ENCODE measurements around the gene GPM6B.

Gene GPM6B

GRCh38 chrX:13760426-13760825 lies 56.5 kb downstream of the GPM6B start:
- TF ChIP-seq, protein P1, sequence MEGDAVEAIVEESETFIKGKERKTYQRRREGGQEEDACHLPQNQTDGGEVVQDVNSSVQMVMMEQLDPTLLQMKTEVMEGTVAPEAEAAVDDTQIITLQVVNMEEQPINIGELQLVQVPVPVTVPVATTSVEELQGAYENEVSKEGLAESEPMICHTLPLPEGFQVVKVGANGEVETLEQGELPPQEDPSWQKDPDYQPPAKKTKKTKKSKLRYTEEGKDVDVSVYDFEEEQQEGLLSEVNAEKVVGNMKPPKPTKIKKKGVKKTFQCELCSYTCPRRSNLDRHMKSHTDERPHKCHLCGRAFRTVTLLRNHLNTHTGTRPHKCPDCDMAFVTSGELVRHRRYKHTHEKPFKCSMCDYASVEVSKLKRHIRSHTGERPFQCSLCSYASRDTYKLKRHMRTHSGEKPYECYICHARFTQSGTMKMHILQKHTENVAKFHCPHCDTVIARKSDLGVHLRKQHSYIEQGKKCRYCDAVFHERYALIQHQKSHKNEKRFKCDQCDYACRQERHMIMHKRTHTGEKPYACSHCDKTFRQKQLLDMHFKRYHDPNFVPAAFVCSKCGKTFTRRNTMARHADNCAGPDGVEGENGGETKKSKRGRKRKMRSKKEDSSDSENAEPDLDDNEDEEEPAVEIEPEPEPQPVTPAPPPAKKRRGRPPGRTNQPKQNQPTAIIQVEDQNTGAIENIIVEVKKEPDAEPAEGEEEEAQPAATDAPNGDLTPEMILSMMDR (IDR thresholded peaks at IDR 0.05), result no peak
- TF ChIP-seq ZFX (IDR thresholded peaks at IDR 0.05; ENCODE audit: borderline replicate concordance), result no peak
- H3K27ac ChIP-seq, result no peak overlapping the region

DNA sequence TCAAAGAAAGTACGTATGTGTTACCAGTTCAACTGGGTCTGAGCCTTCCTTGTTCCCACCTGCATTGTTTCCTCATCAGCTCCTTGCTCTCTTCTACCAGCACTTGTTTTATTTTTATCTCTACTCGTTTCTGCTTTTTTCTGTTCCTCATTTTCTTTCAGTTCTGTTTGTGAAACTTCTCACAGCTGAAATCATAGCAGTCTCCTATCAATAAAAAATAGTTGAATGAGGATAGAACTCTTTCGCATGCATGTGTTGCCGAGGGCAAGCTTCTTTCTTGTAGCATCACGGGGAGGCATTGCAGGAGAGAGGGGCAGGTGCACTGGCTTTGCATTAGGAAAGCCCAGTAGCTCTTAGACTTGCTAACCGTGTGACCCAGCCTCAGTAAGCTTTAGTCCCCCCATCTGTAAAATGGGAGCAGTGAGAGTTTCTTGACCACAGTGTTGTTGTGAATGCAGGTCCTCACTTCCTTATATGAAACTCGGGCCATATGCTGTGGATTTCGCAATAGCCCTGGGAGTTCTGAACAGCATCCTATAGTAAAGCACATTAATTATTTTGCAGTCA lies 57.7 kb downstream of the GPM6B start:
- no peak for TF ChIP-seq ZFX (IDR thresholded peaks at IDR 0.05; ENCODE audit: borderline replicate concordance)
- TF ChIP-seq, protein P1 (IDR thresholded peaks at IDR 0.05), result no peak

DNA sequence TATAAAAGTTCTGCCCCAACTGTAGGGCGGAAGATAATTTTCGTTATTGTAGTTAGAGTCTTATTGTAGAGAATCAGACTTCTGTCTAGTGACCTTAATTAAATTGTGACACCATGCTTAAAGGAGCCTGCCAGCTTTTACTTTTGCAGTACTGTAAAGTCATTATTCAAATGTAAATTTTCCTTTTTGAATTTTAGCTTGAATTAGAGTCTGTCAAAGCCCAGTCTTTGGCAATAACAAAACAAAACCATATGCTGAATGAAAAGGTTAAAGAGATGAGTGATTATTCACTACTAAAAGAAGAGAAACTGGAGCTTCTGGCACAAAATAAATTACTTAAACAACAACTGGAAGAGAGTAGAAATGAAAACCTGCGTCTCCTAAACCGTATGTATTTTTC lies 60.5 kb downstream of the GPM6B start:
- H3K27ac ChIP-seq, result no peak overlapping the region

More for the DNA sequence above, 57.7 kb downstream of the GPM6B start:
- no peak overlapping the region for H3K27ac ChIP-seq

GRCh38 chrX:13755254-13755653 lies 61.6 kb downstream of the GPM6B start:
- no peak overlapping the region for H3K27ac ChIP-seq
- TF ChIP-seq, protein P1 (IDR thresholded peaks at IDR 0.05), result no peak
- no peak for TF ChIP-seq ZFX (IDR thresholded peaks at IDR 0.05; ENCODE audit: borderline replicate concordance)

More for the DNA sequence above, 60.5 kb downstream of the GPM6B start:
- no peak for TF ChIP-seq ZFX (IDR thresholded peaks at IDR 0.05; ENCODE audit: borderline replicate concordance)
- TF ChIP-seq, protein P1 (IDR thresholded peaks at IDR 0.05), result no peak

GRCh38 chrX:13754765-13755164 lies 62.1 kb downstream of the GPM6B start:
- H3K27ac ChIP-seq, result no peak overlapping the region
- no peak for TF ChIP-seq ZFX (IDR thresholded peaks at IDR 0.05; ENCODE audit: borderline replicate concordance)
- TF ChIP-seq, protein P1 (IDR thresholded peaks at IDR 0.05), result no peak

- H3K27ac ChIP-seq, result no peak overlapping the region
- TF ChIP-seq, protein P1 (IDR thresholded peaks at IDR 0.05), result no peak
- TF ChIP-seq ZFX (IDR thresholded peaks at IDR 0.05; ENCODE audit: borderline replicate concordance), result no peak
Measured at GRCh38 chrX:13752646-13753045, 64.2 kb downstream of the GPM6B start.

DNA sequence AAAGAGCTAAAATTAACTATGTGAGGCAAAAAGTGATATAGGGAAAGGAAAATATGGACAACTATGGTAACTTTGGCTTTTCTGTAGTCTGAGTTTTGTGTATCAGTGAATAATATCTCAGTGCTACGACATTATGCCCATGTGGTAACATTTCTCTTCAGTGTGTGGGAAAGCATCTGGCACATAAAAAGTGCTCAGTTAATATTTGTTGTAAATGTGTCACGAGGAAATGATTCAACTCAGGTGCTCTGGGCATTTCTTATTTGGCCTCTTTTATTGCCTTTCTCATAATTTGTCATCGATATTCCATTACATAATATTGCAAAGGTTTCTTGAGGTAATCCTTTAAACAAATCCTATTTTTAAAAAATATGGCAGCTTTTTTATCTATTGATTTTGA lies 64.8 kb downstream of the GPM6B start:
- TF ChIP-seq, protein P1 (IDR thresholded peaks at IDR 0.05), result no peak
- TF ChIP-seq ZFX (IDR thresholded peaks at IDR 0.05; ENCODE audit: borderline replicate concordance), result no peak
- H3K27ac ChIP-seq, result no peak overlapping the region

Measured in 22Rv1 (cell line).